Type B pancreatic cell (in vitro differentiated cells): ENCODE measurements around the gene PPP2R1A. TPM values are rescaled to one million over a fixed set of nuclear protein-coding genes. Genes with fewer than 3 reads are reported as not detected.

Experiments
- DNase-seq: peaks from one replicate; pipeline ENCODE4 v3.0.0; 2021; ENCODE audit warnings: mixed read lengths; ENCODE audit not compliant: unreplicated experiment; ENCODE audit errors: extremely low spot score
- H3K27ac Mint-ChIP-seq: 2 replicates; pipeline ENCODE4 v1.8.0; 2021; ENCODE audit warnings: mild to moderate bottlenecking, mixed read lengths
- H3K27me3 Mint-ChIP-seq: 2 replicates; pipeline ENCODE4 v1.8.0; 2021; ENCODE audit warnings: mixed read lengths
- H3K36me3 Mint-ChIP-seq: 2 replicates; pipeline ENCODE4 v1.8.0; 2021; ENCODE audit warnings: mixed read lengths
- H3K4me1 Mint-ChIP-seq: one replicate; pipeline ENCODE4 v1.8.0; 2021; ENCODE audit warnings: mixed read lengths; ENCODE audit not compliant: unreplicated experiment
- H3K4me3 Mint-ChIP-seq: 2 replicates; pipeline ENCODE4 v1.8.0; 2021; ENCODE audit warnings: mild to moderate bottlenecking, mixed read lengths
- H3K9me3 Mint-ChIP-seq: 2 replicates; pipeline ENCODE4 v1.8.0; 2021; ENCODE audit warnings: mixed read lengths
- CTCF ChIP-seq: fragments of 200-600 bp; sonication (generic); conservative IDR thresholded peaks from 2 replicates; pipeline ENCODE4 v1.5.0; 2021; ENCODE audit warnings: antibody characterized with exemption, mild to moderate bottlenecking
- microRNA-seq: library from miRNA; unstranded; fragments of <30 nt; microRNA quantifications from one replicate; pipeline ENCODE4, GENCODE V29; 2020
- total RNA-seq: library from RNA; stranded (reverse); gene quantifications from 2 replicates; pipeline ENCODE4 v1.2.1, GENCODE V29; 2021; ENCODE audit warnings: low replicate concordance

Gene PPP2R1A
- total RNA-seq, 1 donor from 2014 or later: 319 TPM

- no peak for DNase-seq
- Mint-ChIP-seq H3K4me3 (no peak overlapping the region), H3K27me3 (no peaks in the 10 kb centered on the region), H3K9me3 (peaks cover 23% of the 10 kb centered on the region), H3K27ac (peak overlapping the region; percentile 90), H3K36me3 (peaks cover 62% of the 10 kb centered on the region), H3K4me1 (peaks cover 13% of the 10 kb centered on the region)
- TF ChIP-seq CTCF: no peak
Observed at GRCh38 chr19:52275988-52276387, 86.1 kb downstream of the PPP2R1A start.

GRCh38 chr19:52277471-52277870 lies 87.6 kb downstream of the PPP2R1A start:
- peak overlapping the region; percentile 90 for H3K27ac Mint-ChIP-seq
- no peaks in the 10 kb centered on the region for H3K27me3 Mint-ChIP-seq
- no peak for DNase-seq
- no peak for TF ChIP-seq CTCF
- H3K9me3 Mint-ChIP-seq: peaks cover 18% of the 10 kb centered on the region
- peaks cover 55% of the 10 kb centered on the region for H3K36me3 Mint-ChIP-seq
- peak overlapping the region; percentile 79 for H3K4me3 Mint-ChIP-seq
- H3K4me1 Mint-ChIP-seq: peaks cover 5% of the 10 kb centered on the region

Small RNA genes within 50 kb of the gene (microRNA-seq; reads per million reads assigned to microRNA genes)
- gene MIR6801: not detected

Other genes starting within 250 kb of the PPP2R1A start
- 10.4 and 14.2 TPM in 2 replicates for gene ZNF350, start 203.2 kb upstream of the PPP2R1A start, total RNA-seq
- 10.6 and 14.2 TPM in 2 replicates for gene ZNF615, start 181.8 kb upstream of the PPP2R1A start, total RNA-seq
- 10.4 and 14.0 TPM in 2 replicates for gene ZNF614, start 161.7 kb upstream of the PPP2R1A start, total RNA-seq
- 12.7 and 19.1 TPM in 2 replicates for gene ZNF432, start 141.2 kb upstream of the PPP2R1A start, total RNA-seq
- 27.7 and 35.7 TPM in 2 replicates for gene ZNF841, start 94.3 kb upstream of the PPP2R1A start, total RNA-seq
- gene ZNF616, start 50.1 kb upstream of the PPP2R1A start, total RNA-seq: 18.7 and 26.5 TPM in 2 replicates
- gene ZNF836, start 18.4 kb upstream of the PPP2R1A start, total RNA-seq: 21.6 and 21.8 TPM in 2 replicates
- gene ZNF766, start 79.5 kb downstream of the PPP2R1A start, total RNA-seq: 24.1 and 33.2 TPM in 2 replicates
- gene ZNF480, start 107.1 kb downstream of the PPP2R1A start, total RNA-seq: 16.8 and 26.2 TPM in 2 replicates
- gene ZNF610, start 146.2 kb downstream of the PPP2R1A start, total RNA-seq: 15.5 and 18.0 TPM in 2 replicates
- gene ZNF880, start 179.9 kb downstream of the PPP2R1A start, total RNA-seq: 25.7 and 29.6 TPM in 2 replicates
- gene ZNF528, start 207.8 kb downstream of the PPP2R1A start, total RNA-seq: 21.8 and 31.0 TPM in 2 replicates
- gene ZNF534, start 239.1 kb downstream of the PPP2R1A start, total RNA-seq: 0.36 TPM in 1 of 2 replicates, not detected in the other